HL-60 (cell line): Measurements from ENCODE around the gene ACADM.

ENCODE experiments used
- GABPA ChIP-seq: IDR thresholded peaks from 2 replicates; pipeline ENCODE4 v1.6.1; 2012; ENCODE audit warnings: low read depth
- POLR2AphosphoS5 ChIP-seq: IDR thresholded peaks from 2 replicates; pipeline ENCODE4 v1.6.1; 2012; ENCODE audit warnings: low read depth
- SPI1 ChIP-seq: IDR thresholded peaks from 2 replicates; pipeline ENCODE4 v1.6.1; 2012; ENCODE audit warnings: low read depth, mild to moderate bottlenecking, borderline replicate concordance
- TF ChIP-seq, protein P1 (sequence below): IDR thresholded peaks from 2 replicates; pipeline ENCODE4 v1.6.1; 2012; ENCODE audit warnings: low read depth; ENCODE audit not compliant: insufficient replicate concordance
- TF ChIP-seq, protein P2 (sequence below): IDR thresholded peaks from one replicate; pipeline ENCODE4 v1.5.1; 2011; ENCODE audit warnings: low read length, control low read depth, inconsistent platforms; ENCODE audit not compliant: insufficient read depth

DNA sequence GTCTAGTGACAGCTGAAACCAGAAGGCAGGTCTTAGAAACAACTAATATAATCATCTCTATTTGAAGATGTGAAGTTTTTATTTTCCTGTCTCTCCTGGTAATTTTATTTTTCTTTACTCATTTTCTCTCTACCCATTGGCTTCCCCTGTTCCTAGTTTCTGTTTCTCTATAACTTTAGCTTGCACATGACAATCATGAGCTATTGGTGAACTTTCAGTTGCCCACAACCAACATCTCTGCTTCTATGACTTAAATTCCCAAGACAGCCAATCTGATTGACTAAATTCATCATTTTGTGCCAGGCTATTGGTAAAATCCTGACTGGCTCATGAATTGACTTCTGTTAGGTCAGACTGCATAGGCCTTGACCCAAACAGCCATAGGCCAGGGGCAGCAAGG lies 13.7 kb upstream of the ACADM start:
- TF ChIP-seq, protein P1, sequence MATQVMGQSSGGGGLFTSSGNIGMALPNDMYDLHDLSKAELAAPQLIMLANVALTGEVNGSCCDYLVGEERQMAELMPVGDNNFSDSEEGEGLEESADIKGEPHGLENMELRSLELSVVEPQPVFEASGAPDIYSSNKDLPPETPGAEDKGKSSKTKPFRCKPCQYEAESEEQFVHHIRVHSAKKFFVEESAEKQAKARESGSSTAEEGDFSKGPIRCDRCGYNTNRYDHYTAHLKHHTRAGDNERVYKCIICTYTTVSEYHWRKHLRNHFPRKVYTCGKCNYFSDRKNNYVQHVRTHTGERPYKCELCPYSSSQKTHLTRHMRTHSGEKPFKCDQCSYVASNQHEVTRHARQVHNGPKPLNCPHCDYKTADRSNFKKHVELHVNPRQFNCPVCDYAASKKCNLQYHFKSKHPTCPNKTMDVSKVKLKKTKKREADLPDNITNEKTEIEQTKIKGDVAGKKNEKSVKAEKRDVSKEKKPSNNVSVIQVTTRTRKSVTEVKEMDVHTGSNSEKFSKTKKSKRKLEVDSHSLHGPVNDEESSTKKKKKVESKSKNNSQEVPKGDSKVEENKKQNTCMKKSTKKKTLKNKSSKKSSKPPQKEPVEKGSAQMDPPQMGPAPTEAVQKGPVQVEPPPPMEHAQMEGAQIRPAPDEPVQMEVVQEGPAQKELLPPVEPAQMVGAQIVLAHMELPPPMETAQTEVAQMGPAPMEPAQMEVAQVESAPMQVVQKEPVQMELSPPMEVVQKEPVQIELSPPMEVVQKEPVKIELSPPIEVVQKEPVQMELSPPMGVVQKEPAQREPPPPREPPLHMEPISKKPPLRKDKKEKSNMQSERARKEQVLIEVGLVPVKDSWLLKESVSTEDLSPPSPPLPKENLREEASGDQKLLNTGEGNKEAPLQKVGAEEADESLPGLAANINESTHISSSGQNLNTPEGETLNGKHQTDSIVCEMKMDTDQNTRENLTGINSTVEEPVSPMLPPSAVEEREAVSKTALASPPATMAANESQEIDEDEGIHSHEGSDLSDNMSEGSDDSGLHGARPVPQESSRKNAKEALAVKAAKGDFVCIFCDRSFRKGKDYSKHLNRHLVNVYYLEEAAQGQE, result no peak
- TF ChIP-seq, protein P2, sequence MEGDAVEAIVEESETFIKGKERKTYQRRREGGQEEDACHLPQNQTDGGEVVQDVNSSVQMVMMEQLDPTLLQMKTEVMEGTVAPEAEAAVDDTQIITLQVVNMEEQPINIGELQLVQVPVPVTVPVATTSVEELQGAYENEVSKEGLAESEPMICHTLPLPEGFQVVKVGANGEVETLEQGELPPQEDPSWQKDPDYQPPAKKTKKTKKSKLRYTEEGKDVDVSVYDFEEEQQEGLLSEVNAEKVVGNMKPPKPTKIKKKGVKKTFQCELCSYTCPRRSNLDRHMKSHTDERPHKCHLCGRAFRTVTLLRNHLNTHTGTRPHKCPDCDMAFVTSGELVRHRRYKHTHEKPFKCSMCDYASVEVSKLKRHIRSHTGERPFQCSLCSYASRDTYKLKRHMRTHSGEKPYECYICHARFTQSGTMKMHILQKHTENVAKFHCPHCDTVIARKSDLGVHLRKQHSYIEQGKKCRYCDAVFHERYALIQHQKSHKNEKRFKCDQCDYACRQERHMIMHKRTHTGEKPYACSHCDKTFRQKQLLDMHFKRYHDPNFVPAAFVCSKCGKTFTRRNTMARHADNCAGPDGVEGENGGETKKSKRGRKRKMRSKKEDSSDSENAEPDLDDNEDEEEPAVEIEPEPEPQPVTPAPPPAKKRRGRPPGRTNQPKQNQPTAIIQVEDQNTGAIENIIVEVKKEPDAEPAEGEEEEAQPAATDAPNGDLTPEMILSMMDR, result no peak
- TF ChIP-seq POLR2AphosphoS5, result no peak
- no peak for TF ChIP-seq GABPA
- no peak for TF ChIP-seq SPI1
